Panc1 (cell line): ENCODE data around the gene MED23.

Experiments
- CTCF ChIP-seq: fragments of 450-650 bp; IDR thresholded peaks from 2 replicates; pipeline ENCODE4 v1.5.1; 2017; ENCODE audit warnings: mild to moderate bottlenecking
- REST ChIP-seq, 2 experiments: IDR thresholded peaks; 2 replicates each; pipeline ENCODE4 v1.6.1; 2011 to 2012; ENCODE audit warnings: low read depth in 2 of 2, control low read depth in 1 of 2, low read length in 1 of 2, mild to moderate bottlenecking in 1 of 2, moderate library complexity in 1 of 2; ENCODE audit not compliant: insufficient read depth in 1 of 2

GRCh38 chr6:131549811-131550210 is 78.2 kb downstream of the MED23 start:
- no peak for TF ChIP-seq CTCF
- TF ChIP-seq REST (IDR thresholded peaks at IDR 0.05; ENCODE audit: insufficient read depth in 1 of 2, low read depth in 2 of 2, low read length in 1 of 2) = no peak
